Panc1 (cell line): ENCODE results near the gene RMND5A.

Experiments
- POLR2AphosphoS5 ChIP-seq: IDR thresholded peaks from 2 replicates; pipeline ENCODE4 v1.6.1; 2012; ENCODE audit warnings: mild to moderate bottlenecking, low read depth, low read length, moderate library complexity
- TF ChIP-seq, protein P1 (sequence below): fragments of 450-650 bp; IDR thresholded peaks from 2 replicates; pipeline ENCODE4 v1.5.1; 2017; ENCODE audit warnings: mild to moderate bottlenecking
- TF ChIP-seq, protein P2 (sequence below), 2 experiments: IDR thresholded peaks; 2 replicates each; pipeline ENCODE4 v1.6.1; 2011 to 2012; ENCODE audit warnings: low read depth in 2 of 2, control low read depth in 1 of 2, low read length in 1 of 2, mild to moderate bottlenecking in 1 of 2, moderate library complexity in 1 of 2; ENCODE audit not compliant: insufficient read depth in 1 of 2

DNA sequence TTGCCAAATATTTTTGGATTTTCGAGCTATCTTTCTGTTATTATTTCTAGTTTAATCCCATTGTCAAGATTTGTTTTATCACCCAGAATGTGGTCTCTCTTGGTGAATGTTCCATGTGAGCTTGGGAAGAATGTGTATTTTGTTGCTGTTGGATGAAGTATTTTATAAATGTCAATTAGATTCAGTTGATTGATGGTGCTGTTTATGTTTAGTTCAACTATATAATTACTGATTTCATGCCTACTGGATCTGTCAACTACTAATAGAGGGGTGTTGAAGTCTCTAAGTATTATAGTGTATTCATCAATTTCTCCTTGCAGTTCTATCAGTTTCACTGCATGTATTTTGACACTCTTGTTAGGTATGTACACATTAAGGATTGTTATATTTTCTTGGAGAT, 34.7 kb upstream of the RMND5A start:
- no peak for TF ChIP-seq POLR2AphosphoS5
- TF ChIP-seq, protein P1, sequence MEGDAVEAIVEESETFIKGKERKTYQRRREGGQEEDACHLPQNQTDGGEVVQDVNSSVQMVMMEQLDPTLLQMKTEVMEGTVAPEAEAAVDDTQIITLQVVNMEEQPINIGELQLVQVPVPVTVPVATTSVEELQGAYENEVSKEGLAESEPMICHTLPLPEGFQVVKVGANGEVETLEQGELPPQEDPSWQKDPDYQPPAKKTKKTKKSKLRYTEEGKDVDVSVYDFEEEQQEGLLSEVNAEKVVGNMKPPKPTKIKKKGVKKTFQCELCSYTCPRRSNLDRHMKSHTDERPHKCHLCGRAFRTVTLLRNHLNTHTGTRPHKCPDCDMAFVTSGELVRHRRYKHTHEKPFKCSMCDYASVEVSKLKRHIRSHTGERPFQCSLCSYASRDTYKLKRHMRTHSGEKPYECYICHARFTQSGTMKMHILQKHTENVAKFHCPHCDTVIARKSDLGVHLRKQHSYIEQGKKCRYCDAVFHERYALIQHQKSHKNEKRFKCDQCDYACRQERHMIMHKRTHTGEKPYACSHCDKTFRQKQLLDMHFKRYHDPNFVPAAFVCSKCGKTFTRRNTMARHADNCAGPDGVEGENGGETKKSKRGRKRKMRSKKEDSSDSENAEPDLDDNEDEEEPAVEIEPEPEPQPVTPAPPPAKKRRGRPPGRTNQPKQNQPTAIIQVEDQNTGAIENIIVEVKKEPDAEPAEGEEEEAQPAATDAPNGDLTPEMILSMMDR = no peak
- TF ChIP-seq, protein P2, sequence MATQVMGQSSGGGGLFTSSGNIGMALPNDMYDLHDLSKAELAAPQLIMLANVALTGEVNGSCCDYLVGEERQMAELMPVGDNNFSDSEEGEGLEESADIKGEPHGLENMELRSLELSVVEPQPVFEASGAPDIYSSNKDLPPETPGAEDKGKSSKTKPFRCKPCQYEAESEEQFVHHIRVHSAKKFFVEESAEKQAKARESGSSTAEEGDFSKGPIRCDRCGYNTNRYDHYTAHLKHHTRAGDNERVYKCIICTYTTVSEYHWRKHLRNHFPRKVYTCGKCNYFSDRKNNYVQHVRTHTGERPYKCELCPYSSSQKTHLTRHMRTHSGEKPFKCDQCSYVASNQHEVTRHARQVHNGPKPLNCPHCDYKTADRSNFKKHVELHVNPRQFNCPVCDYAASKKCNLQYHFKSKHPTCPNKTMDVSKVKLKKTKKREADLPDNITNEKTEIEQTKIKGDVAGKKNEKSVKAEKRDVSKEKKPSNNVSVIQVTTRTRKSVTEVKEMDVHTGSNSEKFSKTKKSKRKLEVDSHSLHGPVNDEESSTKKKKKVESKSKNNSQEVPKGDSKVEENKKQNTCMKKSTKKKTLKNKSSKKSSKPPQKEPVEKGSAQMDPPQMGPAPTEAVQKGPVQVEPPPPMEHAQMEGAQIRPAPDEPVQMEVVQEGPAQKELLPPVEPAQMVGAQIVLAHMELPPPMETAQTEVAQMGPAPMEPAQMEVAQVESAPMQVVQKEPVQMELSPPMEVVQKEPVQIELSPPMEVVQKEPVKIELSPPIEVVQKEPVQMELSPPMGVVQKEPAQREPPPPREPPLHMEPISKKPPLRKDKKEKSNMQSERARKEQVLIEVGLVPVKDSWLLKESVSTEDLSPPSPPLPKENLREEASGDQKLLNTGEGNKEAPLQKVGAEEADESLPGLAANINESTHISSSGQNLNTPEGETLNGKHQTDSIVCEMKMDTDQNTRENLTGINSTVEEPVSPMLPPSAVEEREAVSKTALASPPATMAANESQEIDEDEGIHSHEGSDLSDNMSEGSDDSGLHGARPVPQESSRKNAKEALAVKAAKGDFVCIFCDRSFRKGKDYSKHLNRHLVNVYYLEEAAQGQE (IDR thresholded peaks at IDR 0.05; ENCODE audit: insufficient read depth in 1 of 2, low read depth in 2 of 2, low read length in 1 of 2) = no peak
